GM18498 (cell line): Measurements from ENCODE around the gene MT1A.

Source experiments
- ATAC-seq: cut with Tn5 transposase; IDR thresholded peaks from one replicate; pipeline ENCODE4 v1.9.1; 2021; ENCODE audit warnings: mild to moderate bottlenecking, moderate library complexity; ENCODE audit not compliant: unreplicated experiment

Gene MT1A

GRCh38 chr16:56637814-56638750, at the start of gene MT1A:
MT1A (plus strand) TSS chr16:56638666; CDS start chr16:56638739, 73 bp downstream.
- no peak for ATAC-seq

DNA sequence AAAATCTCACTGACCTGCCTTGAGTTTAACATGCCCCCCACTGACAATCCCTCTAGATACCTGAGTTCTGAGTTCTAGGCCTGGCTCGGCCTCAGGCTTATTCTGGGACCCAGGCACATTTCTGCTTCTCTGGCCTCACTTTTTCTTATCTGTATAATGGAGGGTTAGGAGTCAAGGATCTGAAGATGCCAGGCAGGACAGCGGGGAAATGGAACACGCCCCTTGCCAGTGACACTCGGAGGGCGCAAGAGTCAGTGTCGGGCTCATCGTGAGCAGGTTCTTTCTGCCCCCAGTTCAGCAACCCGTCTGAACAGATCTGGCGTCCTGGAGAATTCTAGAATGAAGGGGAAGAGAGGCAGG, 49.7 kb upstream of the MT1A start:
- no peak for ATAC-seq

DNA sequence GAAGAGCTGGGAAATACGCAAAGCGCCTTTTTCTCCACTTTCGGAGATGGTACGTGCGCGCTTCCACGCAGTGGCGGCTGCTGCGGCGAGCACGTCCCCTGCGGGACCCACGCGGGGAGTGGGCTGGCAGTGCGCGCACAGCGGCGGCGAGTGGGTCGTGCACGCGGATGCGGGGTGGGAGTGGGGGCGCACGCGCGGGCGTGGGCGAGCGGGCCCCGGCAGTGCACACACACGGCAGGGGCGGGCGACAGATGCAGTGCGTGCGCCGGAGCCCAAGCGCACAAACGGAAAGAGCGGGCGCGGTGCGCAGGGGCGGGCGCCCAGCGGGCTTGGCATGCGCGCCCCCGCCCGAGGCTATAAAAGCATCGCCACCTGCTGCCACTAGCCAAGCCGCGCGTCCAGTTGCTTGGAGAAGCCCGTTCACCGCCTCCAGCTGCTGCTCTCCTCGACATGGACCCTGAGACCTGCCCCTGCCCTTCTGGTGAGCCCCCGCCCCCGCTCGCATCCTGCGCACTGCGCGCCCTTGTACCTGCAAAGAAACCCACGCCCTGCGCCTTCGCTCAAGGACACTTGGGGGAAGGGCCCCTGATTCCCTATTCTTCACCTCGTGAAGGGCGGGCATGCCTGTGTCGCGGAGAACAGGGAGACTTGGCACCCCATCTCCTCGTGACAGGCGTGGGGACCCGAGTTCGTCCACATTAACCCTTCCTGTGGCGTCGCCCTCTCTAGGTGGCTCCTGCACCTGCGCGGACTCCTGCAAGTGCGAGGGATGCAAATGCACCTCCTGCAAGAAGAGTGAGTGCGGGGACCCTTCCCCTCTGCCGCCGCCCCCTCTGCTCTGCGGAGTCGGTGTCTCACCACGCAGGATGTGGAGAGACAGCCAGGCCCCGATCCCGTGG, 49.1 kb upstream of the MT1A start, which contains the start of gene MT3:
Gene MT3 (plus strand): TSS at position 388 of the 899 bp plus-strand sequence. CDS start 63 bp downstream, at position 451.
- ATAC-seq, result no peak

DNA sequence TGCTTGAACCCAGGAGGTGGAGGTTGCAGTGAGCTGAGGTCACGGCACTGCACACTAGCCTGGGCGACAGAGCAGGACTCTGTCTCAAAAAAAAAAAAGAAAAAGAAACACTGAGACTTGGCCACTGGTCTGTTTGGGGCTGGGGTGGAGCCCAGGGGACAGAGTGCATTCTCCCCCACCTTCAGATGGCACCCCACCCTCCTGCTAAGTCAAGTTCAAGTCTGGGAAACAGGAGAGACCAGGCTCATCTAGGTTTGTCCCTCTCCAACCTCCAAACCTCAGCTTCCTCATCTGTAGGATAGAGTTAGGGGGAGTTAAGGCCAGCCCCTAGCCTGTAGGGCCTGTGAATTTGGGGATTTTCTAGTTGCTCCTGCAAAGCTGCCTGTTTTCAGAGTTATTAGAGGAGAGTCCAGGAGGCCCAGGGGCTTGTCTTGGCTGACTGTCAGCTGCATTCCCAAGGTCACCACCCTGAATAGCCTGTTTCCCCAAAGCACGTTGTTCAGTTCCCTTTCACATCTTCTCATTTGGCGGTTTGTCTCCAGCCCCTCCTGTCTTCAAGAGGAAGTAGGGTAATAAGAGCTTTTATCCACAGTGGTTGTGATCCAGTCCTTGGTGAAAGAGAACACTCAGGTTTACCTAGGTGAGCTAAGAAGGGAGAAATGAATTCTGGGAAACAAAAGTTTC, 46.9 kb upstream of the MT1A start:
- ATAC-seq, result no peak

DNA sequence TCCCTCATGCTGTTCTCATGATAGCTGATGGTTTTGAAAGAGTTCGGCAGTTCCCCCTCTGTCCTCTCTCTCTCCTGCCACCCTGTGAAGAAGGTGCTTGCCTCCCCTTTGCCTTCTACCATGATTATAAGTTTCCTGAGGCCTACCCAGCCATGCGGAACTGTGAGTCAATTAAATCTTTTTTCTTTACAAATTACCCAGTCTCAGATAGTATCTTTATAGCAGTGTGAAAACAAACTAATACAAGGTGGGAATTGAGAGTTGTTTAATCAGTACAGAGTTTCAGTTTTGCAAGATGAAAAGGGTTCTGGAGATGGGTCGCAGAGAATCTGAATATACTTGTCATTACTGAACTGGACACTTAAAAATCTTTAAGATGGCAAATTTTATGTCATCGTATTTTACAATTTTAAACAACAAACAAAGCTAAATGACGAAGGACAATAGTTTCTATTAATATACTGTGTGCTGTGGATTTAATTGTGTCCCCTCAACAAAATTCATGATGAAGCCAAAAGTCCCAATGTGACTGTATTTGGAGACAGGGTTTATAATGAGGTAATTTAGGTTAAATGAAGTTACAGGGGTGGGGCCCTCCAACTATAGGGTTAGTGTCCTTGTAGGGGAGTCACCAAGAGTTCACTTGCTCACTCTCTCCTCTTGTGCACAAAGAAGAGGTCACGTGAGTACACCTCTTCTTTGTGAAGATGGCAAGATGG, 44.7 kb upstream of the MT1A start:
- ATAC-seq, result no peak

DNA sequence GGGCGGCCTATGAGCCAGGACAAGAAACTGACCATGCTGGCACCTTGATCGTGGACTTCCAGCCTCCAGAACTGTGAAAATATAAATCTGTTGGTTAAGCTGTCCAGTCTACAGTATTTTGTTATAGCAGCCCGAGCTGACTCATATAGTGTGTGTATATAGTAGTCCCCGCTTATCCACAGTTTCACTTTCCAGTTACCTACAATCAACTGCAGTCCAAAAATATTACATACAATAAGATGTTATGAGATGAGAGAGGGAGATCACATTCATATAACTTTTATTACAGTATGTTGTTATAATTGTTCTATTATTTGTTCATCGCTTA, 44.2 kb upstream of the MT1A start:
- no peak for ATAC-seq

DNA sequence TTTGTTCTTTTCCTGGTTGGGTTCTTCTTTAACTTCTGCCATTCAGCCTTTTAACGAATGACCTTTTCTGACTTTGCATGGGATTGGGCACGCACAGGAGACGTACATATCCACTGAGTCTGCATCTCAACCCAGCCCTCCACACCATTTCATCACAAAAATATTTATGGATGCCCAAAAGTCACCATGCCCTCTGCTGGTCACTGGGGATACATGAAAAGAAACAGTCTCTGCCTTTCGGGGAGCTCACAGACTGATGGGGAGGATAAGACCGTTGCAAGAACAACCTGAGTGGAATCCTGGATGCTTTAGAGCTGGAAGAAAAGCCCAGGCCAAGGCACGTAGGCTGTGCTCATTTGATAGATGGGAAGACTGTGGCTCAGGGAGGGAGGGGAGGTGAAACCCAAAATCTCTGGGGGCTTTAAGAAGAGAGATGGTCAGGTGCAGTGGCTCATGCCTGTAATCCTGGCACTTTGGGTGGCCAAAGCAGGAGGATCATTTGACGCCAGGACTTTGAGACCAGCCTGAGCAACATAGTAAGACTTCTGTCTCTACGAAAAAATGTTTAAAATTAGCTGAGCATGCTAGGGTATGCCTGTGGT, 38.0 kb upstream of the MT1A start:
- ATAC-seq, result no peak

GRCh38 chr16:56601325-56601724, 37.1 kb upstream of the MT1A start:
- no peak for ATAC-seq

- ATAC-seq, result no peak
Measured at GRCh38 chr16:56603589-56603988, 34.9 kb upstream of the MT1A start.

DNA sequence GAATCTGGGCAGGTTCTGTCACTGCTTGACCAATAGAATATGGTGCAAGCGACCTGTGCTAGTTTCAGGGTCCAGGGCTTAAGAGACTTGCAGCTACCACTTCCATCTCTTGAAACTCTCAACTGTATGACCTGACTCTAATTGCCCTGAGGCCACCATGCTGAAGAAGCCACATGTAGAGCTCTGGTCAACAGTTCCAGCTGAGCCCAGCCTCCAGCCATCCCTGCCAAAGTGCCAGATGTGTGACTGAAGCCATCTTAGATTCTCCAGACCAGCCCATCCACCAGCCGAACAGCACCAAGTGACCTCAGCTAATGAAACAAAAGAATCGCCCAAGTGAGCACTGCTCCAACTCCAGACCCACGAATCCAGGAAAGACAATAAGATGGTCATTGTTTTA, 33.5 kb upstream of the MT1A start:
- ATAC-seq, result no peak

DNA sequence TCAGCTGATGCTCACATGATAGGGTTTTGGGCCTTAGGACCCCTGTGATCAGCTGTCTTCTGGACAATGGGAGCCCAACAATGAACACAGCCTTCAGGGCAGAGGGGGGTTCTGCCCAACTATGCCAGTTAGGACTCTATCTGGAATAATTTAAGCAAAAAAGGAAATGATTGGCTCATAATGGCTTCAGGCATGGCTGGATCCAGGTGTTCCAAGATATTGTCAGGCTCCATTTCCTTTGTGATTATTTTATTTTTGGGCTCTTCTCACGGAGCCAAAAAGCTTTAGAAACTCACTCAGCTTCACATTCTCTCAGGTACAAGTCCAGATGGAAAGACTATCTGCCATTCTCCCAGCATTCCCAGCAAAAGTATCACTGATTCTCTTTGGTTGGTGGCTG, 33.0 kb upstream of the MT1A start:
- ATAC-seq, result no peak

DNA sequence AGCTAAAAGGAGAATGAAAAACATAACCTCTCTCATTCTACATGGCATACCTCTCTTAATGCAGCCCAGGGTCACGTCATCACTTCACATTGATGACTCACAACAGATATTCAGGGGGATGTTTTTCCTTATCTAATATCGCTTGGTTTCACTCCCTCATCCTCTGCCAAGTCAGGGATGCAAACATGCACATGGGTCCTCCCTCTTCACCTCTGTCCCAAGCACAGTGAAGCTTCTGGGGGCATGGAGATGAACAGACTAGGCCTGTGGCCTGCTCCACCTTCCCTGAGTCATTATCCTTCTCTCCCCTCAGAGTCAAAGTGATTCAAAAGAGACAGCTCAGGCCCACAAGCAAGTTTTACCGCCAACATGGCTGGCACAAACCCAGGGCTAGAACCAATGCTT, 32.4 kb upstream of the MT1A start:
- ATAC-seq, result no peak

DNA sequence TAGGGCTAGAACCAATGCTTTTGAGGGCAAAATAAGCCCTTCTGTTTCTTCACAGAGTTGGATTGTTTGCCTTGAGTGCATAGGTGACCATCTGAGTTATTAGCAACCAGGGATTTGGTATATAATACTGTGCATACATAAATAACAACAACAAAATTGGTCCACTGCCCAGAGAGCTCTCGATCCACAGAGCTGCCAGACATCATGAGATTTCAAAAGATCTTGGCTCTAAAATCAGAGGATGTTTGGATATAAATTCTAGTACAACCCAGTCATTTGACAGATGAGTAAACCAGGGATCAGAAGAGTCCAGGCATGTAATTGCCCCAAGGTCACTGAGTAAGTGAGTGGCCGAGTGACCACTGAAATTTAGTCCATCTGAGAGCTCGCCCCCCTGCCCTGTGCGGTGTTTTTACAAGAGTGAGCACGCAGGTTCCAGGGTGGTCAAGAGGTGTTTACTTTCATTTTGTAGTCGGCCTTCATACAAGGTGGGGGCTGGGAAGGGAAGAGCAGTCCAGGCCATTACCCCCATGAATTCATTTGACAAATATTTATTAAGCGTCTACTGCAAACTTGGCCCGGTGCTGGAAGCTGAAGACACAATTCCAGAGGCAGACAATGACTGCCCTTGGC, 31.9 kb upstream of the MT1A start:
- ATAC-seq, result no peak

- ATAC-seq, result no peak
Measured at GRCh38 chr16:56607109-56607618, 31.3 kb upstream of the MT1A start.

GRCh38 chr16:56607675-56608042, 30.8 kb upstream of the MT1A start:
- no peak for ATAC-seq

DNA sequence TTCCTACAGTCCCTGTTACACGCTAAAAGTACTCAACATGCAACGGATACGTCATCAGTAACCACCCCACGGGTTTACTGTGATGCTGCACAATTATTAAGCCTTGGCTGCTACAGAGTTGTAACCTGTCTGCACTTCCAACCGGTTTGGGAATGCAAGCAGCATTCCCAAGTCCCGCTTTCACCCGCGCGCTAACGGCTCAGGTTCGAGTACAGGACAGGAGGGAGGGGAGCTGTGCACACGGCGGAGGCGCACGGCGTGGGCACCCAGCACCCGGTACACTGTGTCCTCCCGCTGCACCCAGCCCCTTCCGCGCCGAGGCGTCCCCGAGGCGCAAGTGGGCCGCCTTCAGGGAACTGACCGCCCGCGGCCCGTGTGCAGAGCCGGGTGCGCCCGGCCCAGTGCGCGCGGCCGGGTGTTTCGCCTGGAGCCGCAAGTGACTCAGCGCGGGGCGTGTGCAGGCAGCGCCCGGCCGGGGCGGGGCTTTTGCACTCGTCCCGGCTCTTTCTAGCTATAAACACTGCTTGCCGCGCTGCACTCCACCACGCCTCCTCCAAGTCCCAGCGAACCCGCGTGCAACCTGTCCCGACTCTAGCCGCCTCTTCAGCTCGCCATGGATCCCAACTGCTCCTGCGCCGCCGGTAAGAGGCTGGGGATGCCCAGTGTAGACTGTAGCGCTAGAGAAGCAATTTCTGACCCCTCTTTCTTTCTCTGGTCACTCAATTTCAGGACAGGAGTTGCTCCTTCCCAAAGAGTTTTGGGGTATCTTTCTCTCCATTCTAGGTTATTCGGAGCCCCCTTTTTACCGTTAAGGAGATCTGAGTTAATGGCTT, 30.2 kb upstream of the MT1A start, which contains the start of gene MT2A:
Gene MT2A (plus strand): TSS at position 542 of the 833 bp plus-strand sequence. CDS start 72 bp downstream, at position 614.
- peak; percentile 89 for ATAC-seq

- ATAC-seq, result no peak
Measured at GRCh38 chr16:56608876-56609462, 29.5 kb upstream of the MT1A start.

DNA sequence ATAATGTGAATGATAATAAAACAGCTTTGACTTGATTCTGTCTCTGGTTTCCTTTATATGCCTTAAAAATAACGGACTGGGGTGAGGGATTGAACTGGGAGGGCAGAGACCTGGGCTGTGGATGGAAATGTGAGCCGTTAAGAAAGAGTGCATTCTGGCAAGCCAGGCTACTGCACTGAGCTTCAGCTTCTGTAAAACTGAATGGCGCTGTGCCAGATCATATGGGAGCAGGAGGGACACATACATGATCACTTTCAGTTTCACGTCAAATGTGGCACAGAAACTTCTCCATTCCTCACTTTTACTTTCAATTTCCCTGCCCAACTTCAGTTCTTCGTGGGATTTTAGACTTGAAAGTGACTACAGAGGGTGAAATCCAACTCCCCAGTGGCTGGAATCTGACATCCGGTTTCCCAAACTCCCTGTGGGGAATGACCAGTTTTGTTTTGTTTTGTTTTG, 29.0 kb upstream of the MT1A start:
- ATAC-seq, result peak; percentile 45
